Fibroblast of lung (primary cell): Measurements from ENCODE around the gene CTNNB1. TPM values are rescaled to one million over a fixed set of nuclear protein-coding genes. Genes with fewer than 3 reads are reported as not detected.

Experiments used
- DNase-seq, 2 donors: peaks; one replicate each; pipeline versions ENCODE4 v3.0.0 to v3.0.0-alpha.2; 2010; ENCODE audit warnings: low read depth in 2 of 2
- H2AFZ ChIP-seq: 2 replicates; pipeline ENCODE4 v1.5.1; 2012; ENCODE audit warnings: low read length, control low read depth, inconsistent platforms
- H3K27ac ChIP-seq: 2 replicates; pipeline ENCODE4 v1.5.1; 2011; ENCODE audit warnings: low read length, control low read depth; ENCODE audit not compliant: insufficient read depth
- H3K27me3 ChIP-seq: 2 replicates; pipeline ENCODE4 v1.5.1; 2011; ENCODE audit warnings: mild to moderate bottlenecking, low read length; ENCODE audit not compliant: control insufficient read depth, insufficient read depth
- H3K36me3 ChIP-seq: 2 replicates; pipeline ENCODE4 v1.5.1; 2011; ENCODE audit warnings: low read length; ENCODE audit not compliant: control insufficient read depth, insufficient read depth
- H3K4me1 ChIP-seq: 2 replicates; pipeline ENCODE4 v1.5.1; 2011; ENCODE audit warnings: low read length; ENCODE audit not compliant: control insufficient read depth, insufficient read depth; ENCODE audit errors: extremely low read depth
- H3K4me2 ChIP-seq: 2 replicates; pipeline ENCODE4 v1.5.1; 2011; ENCODE audit warnings: low read length, control low read depth; ENCODE audit not compliant: insufficient read depth; ENCODE audit errors: extremely low read depth
- H3K4me3 ChIP-seq, 4 experiments: fragments of 200-600 bp in 1 of 4; sonication (generic) in 1 of 4; replicated peaks in 1 of 4; 2 replicates each; pipeline ENCODE4 v1.5.1; 2011 to 2016; ENCODE audit warnings: low read length in 4 of 4, low read depth in 3 of 4, mild to moderate bottlenecking in 3 of 4, control low read depth in 2 of 4, inconsistent platforms in 1 of 4, mixed read lengths in 1 of 4; ENCODE audit not compliant: insufficient read depth in 1 of 4; ENCODE audit errors: control extremely low read depth in 1 of 4
- H3K79me2 ChIP-seq: 2 replicates; pipeline ENCODE4 v1.5.1; 2012; ENCODE audit warnings: mild to moderate bottlenecking, low read length, inconsistent platforms; ENCODE audit not compliant: control insufficient read depth, insufficient read depth
- H3K9ac ChIP-seq: 2 replicates; pipeline ENCODE4 v1.5.1; 2011; ENCODE audit warnings: mild to moderate bottlenecking, low read length, control low read depth; ENCODE audit not compliant: insufficient read depth
- H3K9me3 ChIP-seq: 2 replicates; pipeline ENCODE4 v1.5.1; 2012; ENCODE audit warnings: low read depth, low read length; ENCODE audit not compliant: control insufficient read depth, insufficient read depth
- H4K20me1 ChIP-seq: 2 replicates; pipeline ENCODE4 v1.5.1; 2011; ENCODE audit warnings: low read length; ENCODE audit not compliant: control insufficient read depth, insufficient read depth; ENCODE audit errors: extremely low read depth
- CTCF ChIP-seq, 2 donors: IDR thresholded peaks in 1 of 2; conservative IDR thresholded peaks in 1 of 2; 1 replicate in 1 of 2; 2 replicates in 1 of 2; pipeline ENCODE4 v1.5.1; 2011 to 2012; ENCODE audit warnings: low read length in 2 of 2, control low read depth in 1 of 2, inconsistent platforms in 1 of 2, low read depth in 1 of 2, mild to moderate bottlenecking in 1 of 2
- EZH2 ChIP-seq: IDR thresholded peaks from 2 replicates; pipeline ENCODE4 v1.5.1; 2012; ENCODE audit warnings: low read length, control low read depth, mild to moderate bottlenecking; ENCODE audit errors: missing control alignments
- polyA plus RNA-seq, 2 donors: library from polyadenylated mRNA; depleted of rRNA in 1 of 2; stranded (reverse) in 1 of 2; unstranded in 1 of 2; fragments of >200 nt; gene quantifications; 2 replicates each; pipeline ENCODE4 v1.2.1, GENCODE V29; 2011 to 2012; ENCODE audit warnings: missing spikeins in 1 of 2
- total RNA-seq: library from RNA; depleted of rRNA; stranded (reverse); fragments of >200 nt; gene quantifications from 2 replicates; pipeline ENCODE4 v1.2.1, GENCODE V29; 2014

Gene CTNNB1
- total and polyA plus RNA-seq, 2 donors (not counting 1 experiment from before 2014, with no cell fraction given) = 266 to 792 TPM

GRCh38 chr3:41251593-41251992 is 52.3 kb downstream of the CTNNB1 start:
- Histone ChIP-seq H3K4me1 (no peaks in the 10 kb centered on the region), H3K36me3 (no peaks in the 10 kb centered on the region), H3K9ac (no peak overlapping the region), H3K4me3 (no peak overlapping the region), H3K27ac (no peak overlapping the region), H3K9me3 (no peaks in the 10 kb centered on the region), H4K20me1 (no peaks in the 10 kb centered on the region), H3K4me2 (no peak overlapping the region), H3K79me2 (no peaks in the 10 kb centered on the region), H2AFZ (no peak overlapping the region), H3K27me3 (no peaks in the 10 kb centered on the region)
- no peak for DNase-seq
- TF ChIP-seq CTCF (conservative IDR thresholded peaks at IDR 0.05 in 1 of 2, IDR thresholded peaks at IDR 0.05 in 1 of 2; ENCODE audit: low read depth in 1 of 2, low read length in 2 of 2) (no peak), EZH2 (no peak)

- no peaks in the 10 kb centered on the region for H3K9me3 ChIP-seq
- TF ChIP-seq CTCF (conservative IDR thresholded peaks at IDR 0.05 in 1 of 2, IDR thresholded peaks at IDR 0.05 in 1 of 2; ENCODE audit: low read depth in 1 of 2, low read length in 2 of 2) (no peak), EZH2 (no peak)
- no peaks in the 10 kb centered on the region for H3K4me1 ChIP-seq
- H3K27ac ChIP-seq = no peak overlapping the region
- H2AFZ ChIP-seq = no peak overlapping the region
- DNase-seq = no peak
- H3K79me2 ChIP-seq = no peaks in the 10 kb centered on the region
- H4K20me1 ChIP-seq = no peaks in the 10 kb centered on the region
- no peaks in the 10 kb centered on the region for H3K27me3 ChIP-seq
- no peaks in the 10 kb centered on the region for H3K36me3 ChIP-seq
- no peak overlapping the region for H3K4me2 ChIP-seq
- H3K9ac ChIP-seq = no peak overlapping the region
- H3K4me3 ChIP-seq = no peak overlapping the region
These were observed 59.0 kb downstream of the CTNNB1 start for GRCh38 chr3:41258239-41258800.

GRCh38 chr3:41259449-41260062 is 60.3 kb downstream of the CTNNB1 start:
- Histone ChIP-seq H3K9ac (no peak overlapping the region), H3K9me3 (no peaks in the 10 kb centered on the region), H3K27ac (no peak overlapping the region), H2AFZ (no peak overlapping the region), H3K4me3 (no peak overlapping the region), H3K4me2 (no peak overlapping the region), H3K27me3 (no peaks in the 10 kb centered on the region), H3K79me2 (no peaks in the 10 kb centered on the region), H3K36me3 (no peaks in the 10 kb centered on the region), H3K4me1 (no peaks in the 10 kb centered on the region), H4K20me1 (no peaks in the 10 kb centered on the region)
- DNase-seq = peak in 1 of 2 donors; percentile 51
- TF ChIP-seq EZH2 (no peak), CTCF (conservative IDR thresholded peaks at IDR 0.05 in 1 of 2, IDR thresholded peaks at IDR 0.05 in 1 of 2; ENCODE audit: low read depth in 1 of 2, low read length in 2 of 2) (no peak)
